Kidney epithelial cell (primary cell): ENCODE results near the gene ADGRD2. TPM values are rescaled to one million over a fixed set of nuclear protein-coding genes. Genes with fewer than 3 reads are reported as not detected.

Experiments used
- DNase-seq: peaks from one replicate; pipeline ENCODE4 v3.0.0-alpha.2; 2010; ENCODE audit warnings: low read depth
- H3K27me3 ChIP-seq: 2 replicates; pipeline ENCODE4 v1.6.0; 2011; ENCODE audit warnings: low read length; ENCODE audit not compliant: control insufficient read depth, insufficient read depth
- H3K36me3 ChIP-seq: 2 replicates; pipeline ENCODE4 v1.5.1; 2011; ENCODE audit warnings: low read length; ENCODE audit not compliant: control insufficient read depth, insufficient read depth
- H3K4me3 ChIP-seq: 2 replicates; pipeline ENCODE4 v1.5.1; 2011; ENCODE audit warnings: low read depth, mild to moderate bottlenecking, control low read depth, low read length
- CTCF ChIP-seq: IDR thresholded peaks from 2 replicates; pipeline ENCODE4 v1.5.1; 2011; ENCODE audit warnings: mild to moderate bottlenecking, moderate library complexity, low read length, control low read depth, inconsistent platforms; ENCODE audit not compliant: insufficient read depth, poor library complexity, severe bottlenecking
- total RNA-seq: library from RNA; depleted of rRNA; stranded (reverse); fragments of >200 nt; gene quantifications from 2 replicates; pipeline ENCODE4 v1.2.3, GENCODE V29; 2015

ADGRD2 gene
- total RNA-seq, 1 donor from 2014 or later, result not detected

GRCh38 chr9:124462739-124463138 is 12.5 kb downstream of the ADGRD2 start:
- no peaks in the 10 kb centered on the region for H3K36me3 ChIP-seq

GRCh38 chr9:124465736-124466135 is 15.5 kb downstream of the ADGRD2 start:
- H3K36me3 ChIP-seq, result no peaks in the 10 kb centered on the region
- DNase-seq, result no peak
- H3K27me3 ChIP-seq, result peaks cover 16% of the 10 kb centered on the region
- TF ChIP-seq CTCF, result no peak
- no peak overlapping the region for H3K4me3 ChIP-seq

More at GRCh38 chr9:124462739-124463138, 12.5 kb downstream of the ADGRD2 start:
- no peak overlapping the region for H3K4me3 ChIP-seq
- peaks cover 12% of the 10 kb centered on the region for H3K27me3 ChIP-seq
- TF ChIP-seq CTCF, result no peak
- DNase-seq, result no peak

GRCh38 chr9:124467410-124468060 is 17.3 kb downstream of the ADGRD2 start:
- TF ChIP-seq CTCF, result no peak
- H3K4me3 ChIP-seq, result no peak overlapping the region
- no peaks in the 10 kb centered on the region for H3K36me3 ChIP-seq
- no peak for DNase-seq
- peaks cover 16% of the 10 kb centered on the region for H3K27me3 ChIP-seq

GRCh38 chr9:124468061-124468740 is 17.9 kb downstream of the ADGRD2 start:
- TF ChIP-seq CTCF, result no peak
- H3K36me3 ChIP-seq, result no peaks in the 10 kb centered on the region
- no peak overlapping the region for H3K4me3 ChIP-seq
- peaks cover 16% of the 10 kb centered on the region for H3K27me3 ChIP-seq
- no peak for DNase-seq

GRCh38 chr9:124469011-124469832 is 19.0 kb downstream of the ADGRD2 start:
- no peak for TF ChIP-seq CTCF
- no peak overlapping the region for H3K4me3 ChIP-seq
- H3K27me3 ChIP-seq, result peaks cover 16% of the 10 kb centered on the region
- H3K36me3 ChIP-seq, result no peaks in the 10 kb centered on the region
- no peak for DNase-seq
